HG03097 (cell line): ENCODE data around the gene HMGN2.

Experiments
- ATAC-seq: cut with Tn5 transposase; IDR thresholded peaks from one replicate; pipeline ENCODE4 v1.9.1; 2021; ENCODE audit not compliant: unreplicated experiment, low FRiP score

Gene HMGN2

DNA sequence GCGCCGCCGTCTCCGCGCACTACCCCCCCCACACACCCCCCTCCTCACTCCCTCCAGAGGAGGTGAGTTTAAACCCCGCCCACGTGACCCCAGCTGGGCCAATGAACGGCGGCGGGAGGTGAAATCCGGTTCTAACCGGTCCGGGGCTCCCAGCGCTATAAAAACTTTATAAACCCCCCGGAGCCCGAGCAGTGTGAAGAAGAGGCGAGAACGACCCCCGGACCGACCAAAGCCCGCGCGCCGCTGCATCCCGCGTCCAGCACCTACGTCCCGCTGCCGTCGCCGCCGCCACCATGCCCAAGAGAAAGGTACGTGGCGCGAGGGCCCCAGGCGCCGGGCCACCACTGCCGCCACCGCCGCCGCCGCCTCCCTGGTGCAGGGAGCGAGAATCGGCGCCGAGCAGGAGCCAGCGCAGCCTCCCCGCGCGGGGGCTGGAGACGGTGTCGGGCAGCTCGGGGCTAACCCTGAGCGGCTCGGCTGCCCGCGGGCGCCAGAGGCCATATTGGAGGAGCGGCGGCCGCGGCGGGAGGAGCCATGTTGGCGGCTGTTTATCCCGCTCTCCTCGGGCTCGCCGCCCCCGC is at the start of gene HMGN2:
Gene HMGN2 (plus strand): TSS at position 121 of the 581 bp plus-strand sequence. CDS start 173 bp downstream, at position 294.
- ATAC-seq: peak; percentile 28

DNA sequence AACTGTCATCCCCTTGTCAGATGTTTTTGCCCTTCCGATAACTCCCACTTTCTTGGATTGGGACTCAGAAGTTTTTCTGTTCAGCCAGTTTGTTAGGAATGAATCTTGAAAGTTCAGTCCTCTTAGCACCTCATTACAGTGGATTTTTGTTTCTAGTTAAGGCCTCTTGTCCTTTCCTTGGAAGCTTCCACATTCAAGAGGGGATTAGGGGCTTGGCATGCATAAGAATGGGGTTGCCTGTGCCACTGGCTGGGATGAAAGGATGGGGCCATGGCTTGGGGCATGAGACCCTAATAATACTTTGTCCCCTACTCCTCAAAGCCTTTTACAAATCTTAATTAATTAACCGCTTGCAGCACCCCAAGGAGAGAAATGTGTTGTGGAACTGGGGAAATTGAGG is 42.5 kb upstream of the HMGN2 start:
- no peak for ATAC-seq

DNA sequence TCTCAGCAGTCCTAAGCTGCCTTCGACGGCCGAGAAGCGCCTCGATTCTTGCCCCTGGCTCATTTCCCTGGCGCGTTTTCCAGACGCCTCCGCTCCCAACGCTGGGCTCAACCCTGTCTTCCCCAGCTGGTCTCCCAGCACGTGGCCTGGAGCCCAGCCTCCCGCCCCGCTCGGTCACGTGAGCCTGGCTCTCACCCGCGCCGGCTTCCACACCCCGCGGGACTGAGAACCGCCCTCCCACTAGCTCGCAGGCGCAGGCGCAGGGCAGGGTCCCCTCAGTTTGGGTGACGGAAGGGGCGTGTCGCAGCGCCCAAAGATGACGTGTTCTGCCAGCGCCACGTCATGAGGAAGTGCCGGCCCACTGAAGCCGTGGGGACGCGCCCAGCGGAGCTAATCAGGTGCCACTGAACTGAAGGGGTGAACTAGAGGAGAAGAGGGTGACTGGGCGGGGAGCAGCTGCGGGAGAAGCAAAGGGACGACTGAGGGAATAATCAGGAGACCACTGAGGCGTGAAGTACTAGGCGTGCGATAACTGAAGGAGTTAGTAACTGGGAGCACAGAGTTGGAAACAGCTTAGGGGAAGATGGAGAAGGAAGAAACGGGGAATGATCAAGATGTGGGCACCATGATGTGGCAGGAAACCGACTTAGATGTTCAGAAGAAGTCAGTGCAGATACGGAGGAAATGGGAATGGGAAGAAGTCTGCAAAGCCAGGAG is 40.1 kb upstream of the HMGN2 start, which contains the start of gene DHDDS:
Gene DHDDS (plus strand): TSS at position 343 of the 717 bp plus-strand sequence. CDS start 625 bp downstream, outside the sequence.
- ATAC-seq: peak; percentile 96

DNA sequence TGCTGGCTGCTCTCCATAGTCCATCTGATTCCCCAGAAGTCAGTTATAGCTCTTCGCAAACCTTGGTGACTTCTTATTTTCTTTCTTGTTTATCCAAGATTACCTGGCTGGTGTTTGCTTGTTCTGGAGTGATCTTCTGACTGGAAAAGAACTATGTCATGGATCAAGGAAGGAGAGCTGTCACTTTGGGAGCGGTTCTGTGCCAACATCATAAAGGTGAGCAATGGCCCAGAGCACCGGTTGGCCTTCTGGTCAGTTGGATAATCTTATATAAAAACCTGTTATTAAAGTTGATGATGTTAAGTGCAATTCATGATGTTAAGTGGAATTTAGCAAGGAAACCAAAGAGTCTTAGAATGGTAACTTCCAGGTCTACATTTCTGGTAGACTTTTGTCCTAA is 39.4 kb upstream of the HMGN2 start:
- ATAC-seq: no peak

DNA sequence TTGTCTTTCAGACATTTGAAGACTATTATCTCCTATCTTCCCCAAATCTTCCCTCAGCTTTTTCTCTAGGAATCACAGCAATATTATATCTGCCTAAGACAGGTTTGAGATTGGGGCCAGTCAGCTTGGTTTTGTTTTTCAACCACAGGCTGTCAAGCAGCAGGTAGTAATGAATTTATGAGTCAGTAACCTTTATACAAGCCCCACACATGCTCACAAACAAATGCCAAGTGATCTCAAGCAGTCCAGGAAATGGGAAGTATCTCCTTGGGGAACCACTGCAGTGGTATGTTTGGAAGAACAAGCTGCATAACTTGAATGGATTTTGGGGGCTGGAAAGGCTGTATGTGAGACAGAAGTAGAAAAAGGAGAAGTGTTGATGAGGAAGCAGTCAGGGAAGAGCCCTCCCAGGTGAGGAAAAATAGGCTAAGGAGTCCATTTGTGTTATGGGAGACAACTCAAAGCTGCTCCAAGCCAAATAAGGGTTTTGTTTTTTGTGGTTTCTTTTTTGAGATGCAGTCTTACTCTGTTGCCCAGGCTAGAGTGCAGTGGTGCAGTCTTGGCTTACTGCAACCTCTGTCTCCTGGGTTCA is 38.0 kb upstream of the HMGN2 start:
- no peak for ATAC-seq

- ATAC-seq: no peak
These were observed 34.2 kb upstream of the HMGN2 start for GRCh38 chr1:26438041-26438440.

- ATAC-seq: no peak
These were observed 32.0 kb upstream of the HMGN2 start for GRCh38 chr1:26440259-26440658.

DNA sequence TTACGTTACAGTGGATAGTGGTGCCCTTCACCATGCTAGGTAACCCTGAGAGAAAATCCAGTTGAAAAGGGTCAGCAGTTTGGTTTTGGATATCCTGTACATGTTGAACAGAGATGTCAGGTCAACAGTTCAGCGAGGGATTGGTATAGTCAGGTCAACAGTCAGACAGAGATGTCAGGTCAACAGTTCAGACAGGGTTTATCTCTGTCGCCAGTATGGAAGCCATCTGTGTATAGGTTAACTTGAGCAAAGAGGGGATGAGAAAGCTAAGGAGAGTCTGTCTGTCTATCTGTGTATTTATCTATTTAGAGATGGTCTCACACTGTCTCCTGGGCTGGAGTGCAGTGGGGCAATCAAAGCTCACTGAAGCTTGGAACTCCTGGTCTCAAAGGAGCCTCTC is 22.4 kb upstream of the HMGN2 start:
- no peak for ATAC-seq

GRCh38 chr1:26450908-26451307 is 21.3 kb upstream of the HMGN2 start:
- ATAC-seq: no peak

- no peak for ATAC-seq
These were observed 19.6 kb upstream of the HMGN2 start for GRCh38 chr1:26452459-26453183.

GRCh38 chr1:26459148-26459547 is 13.1 kb upstream of the HMGN2 start:
- ATAC-seq: no peak

GRCh38 chr1:26459573-26460031 is 12.6 kb upstream of the HMGN2 start:
- ATAC-seq: no peak

DNA sequence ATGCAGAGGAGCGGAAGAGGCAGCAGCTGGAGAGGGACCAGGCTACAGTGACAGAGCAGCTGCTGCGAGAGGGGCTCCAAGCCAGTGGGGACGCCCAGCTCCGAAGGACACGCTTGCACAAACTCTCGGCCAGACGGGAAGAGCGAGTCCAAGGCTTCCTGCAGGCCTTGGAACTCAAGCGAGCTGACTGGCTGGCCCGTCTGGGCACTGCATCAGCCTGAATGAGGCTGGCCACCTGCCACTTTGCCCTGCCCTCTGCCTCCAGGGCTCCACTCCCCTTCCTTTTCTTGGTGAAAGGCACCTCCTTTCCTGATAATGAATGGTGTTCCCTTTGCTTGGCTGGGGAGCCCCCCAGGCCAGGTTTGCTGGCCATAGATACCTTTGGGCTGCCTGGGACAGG is 3.3 kb upstream of the HMGN2 start:
- no peak for ATAC-seq

GRCh38 chr1:26469558-26469957 is 2.7 kb upstream of the HMGN2 start:
- no peak for ATAC-seq

DNA sequence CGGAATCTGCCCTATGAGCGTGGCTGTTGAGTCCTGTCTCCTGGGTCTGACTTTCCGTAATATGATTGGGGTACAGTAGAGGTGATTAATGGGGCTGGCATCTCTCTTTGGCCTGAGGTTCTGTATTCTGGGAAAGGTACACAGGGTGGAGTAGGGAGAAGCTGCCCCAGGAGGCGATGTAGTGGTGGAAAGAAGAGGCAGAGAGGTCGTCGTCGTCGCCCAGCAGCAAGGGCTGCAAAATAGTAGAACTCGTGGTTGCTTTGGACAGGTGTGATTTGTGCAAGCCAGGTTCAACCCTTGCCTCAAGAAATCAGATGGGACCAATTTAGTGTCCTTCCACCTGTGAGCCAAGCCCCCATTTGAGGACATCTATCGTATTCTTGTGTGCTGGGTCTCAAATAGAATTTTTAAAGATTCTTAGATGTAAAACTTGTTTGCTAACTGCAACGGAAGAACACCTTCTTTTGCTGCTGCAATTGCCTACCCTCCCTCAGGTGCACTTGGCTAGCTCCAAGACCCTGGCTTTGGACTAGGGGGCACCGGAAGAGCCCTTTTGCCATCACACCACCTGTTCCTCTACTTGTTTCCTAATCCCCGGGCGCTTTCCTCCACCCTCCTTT is 1.3 kb upstream of the HMGN2 start:
- no peak for ATAC-seq

GRCh38 chr1:26471498-26472319 is 531 bp upstream of the HMGN2 start:
- no peak for ATAC-seq

GRCh38 chr1:26472901-26473845 is 933 bp downstream of the HMGN2 start:
- ATAC-seq: peak; percentile 87

DNA sequence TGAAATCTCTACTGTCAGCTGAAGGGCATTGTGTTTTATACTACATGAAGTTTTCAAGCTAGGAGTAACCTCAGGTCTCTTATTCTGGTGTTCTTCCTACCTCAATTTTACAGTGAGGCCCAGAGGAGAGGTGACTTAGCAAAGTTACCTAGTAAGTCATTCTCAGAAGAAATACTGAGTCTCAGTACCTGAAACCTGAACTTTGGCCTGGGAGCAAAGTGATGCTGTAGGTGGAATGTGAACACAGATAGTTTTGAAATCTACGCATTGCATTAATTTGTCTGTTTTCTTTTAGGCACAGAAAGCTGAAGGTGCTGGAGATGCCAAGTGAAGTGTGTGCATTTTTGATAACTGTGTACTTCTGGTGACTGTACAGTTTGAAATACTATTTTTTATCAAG is 2.6 kb downstream of the HMGN2 start:
- no peak for ATAC-seq

DNA sequence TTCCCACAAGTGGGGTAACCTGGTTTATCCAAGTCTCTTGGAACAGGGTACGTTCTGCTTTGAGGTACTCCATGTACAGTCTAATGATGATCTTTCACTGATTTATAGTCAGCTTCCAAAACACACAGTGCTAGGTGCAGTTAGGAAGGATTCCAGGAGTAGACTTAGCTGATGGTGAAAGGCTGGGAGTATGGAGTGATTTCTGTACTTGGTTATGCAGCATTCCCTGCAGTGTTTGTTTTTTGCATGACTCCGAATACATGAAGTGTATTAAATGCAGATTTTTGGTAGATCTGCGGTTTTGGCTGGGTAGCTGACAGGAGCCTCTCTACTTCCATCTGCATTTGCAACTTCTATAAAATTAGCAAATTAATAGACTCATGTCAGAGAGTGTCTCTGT is 3.7 kb downstream of the HMGN2 start:
- ATAC-seq: no peak
